ENCODE results near the gene SMARCD1.

The SMARCD1 gene

DNA sequence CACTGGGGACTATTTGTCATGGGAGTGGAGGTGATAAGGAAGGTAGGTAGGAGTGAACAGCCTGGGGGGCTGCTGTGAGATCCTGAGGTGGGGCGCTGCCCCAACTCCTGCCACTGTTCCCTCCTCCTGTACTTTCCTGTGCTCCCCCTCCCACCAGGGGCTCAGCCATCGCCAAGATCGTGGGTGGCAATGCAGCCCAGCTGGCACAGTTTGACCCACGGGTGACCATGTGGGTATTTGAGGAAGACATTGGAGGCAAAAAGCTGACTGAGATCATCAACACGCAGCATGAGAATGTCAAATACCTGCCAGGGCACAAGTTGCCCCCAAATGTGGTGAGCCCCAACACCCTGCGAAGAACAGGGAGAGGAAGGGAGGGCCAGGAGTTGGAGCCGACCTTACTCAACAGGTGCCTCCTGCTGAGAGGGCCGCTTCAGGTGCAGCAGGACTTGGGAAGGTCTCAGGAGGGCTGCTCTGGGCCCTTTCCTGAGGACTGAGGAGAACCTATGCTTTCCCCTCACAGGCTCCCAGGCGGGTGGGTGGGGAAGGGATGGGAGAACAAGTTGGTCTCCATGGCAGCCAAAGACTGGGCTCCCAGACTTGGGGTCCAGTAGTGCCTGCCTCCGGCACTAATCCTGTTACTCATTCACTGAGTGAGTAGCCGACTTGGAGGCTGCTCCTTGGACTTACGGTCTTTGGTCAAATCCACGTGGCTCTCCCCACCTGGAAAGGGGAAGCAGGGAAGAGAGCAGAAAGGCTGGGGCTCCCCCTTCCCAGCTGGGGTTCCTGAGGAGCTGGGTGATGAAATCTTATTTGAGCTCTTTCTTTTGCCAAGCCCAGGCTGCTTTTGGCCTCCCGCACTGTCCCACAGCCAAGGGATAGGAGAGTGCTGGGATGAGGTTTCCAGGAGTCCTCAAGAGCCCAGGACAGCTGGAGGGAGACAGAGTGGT, 19.6 kb downstream of the SMARCD1 start:
- DNase-seq (ENCODE audit: low read depth in 2 of 2) = no peak

DNA sequence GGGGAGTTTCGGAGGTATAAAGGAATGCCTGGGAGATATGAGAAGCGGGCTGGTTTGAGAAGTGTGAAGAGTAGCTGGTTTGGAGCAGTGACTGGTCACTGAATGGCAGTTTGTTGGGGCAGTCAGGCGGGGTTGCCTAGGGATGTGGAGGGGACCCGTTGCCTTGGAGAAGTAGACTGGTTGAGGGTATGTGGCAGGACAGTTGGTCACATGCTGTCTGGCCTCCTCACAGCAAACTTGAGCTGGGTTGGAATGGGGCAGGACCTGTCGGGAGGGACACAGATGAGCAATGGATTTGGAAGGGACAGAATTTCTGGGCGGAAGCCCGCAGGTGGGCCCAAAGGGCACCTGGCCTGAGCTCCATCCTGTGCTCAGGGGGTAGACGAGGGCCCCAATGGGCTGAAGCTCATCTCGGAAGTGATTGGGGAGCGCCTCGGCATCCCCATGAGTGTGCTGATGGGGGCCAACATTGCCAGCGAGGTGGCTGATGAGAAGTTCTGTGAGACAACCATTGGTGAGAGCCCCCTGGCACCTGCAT, 20.8 kb downstream of the SMARCD1 start:
- no peak for DNase-seq (ENCODE audit: low read depth in 2 of 2)

DNA sequence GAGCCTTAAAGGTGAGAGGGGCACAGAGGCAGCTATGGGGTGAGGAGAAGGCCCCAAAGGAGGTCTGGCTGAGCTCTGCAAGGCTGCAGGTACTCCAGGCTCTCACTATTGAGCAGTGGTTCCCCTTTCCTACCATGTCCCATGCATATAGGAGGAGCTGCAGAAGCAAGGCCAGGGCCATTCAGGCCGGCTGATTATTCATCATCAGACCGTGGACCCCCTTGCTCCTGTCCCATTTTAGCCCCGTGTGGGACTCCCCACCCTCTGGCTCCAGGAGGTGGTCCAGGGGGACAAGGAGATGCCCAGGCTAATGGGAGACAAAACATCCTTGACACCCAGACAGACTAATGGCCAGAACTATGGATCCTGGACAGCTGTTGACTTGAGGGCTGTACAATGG, 21.8 kb downstream of the SMARCD1 start:
- no peak for DNase-seq (ENCODE audit: low read depth in 2 of 2)

- no peak for DNase-seq (ENCODE audit: low read depth in 2 of 2)
Observed at GRCh38 chr12:50107416-50108268, 22.5 kb downstream of the SMARCD1 start.

- no peak for DNase-seq (ENCODE audit: low read depth in 2 of 2)
Observed at GRCh38 chr12:50109319-50109718, 24.2 kb downstream of the SMARCD1 start.

GRCh38 chr12:50110127-50110761, 25.1 kb downstream of the SMARCD1 start:
- no peak for DNase-seq (ENCODE audit: low read depth in 2 of 2)

DNA sequence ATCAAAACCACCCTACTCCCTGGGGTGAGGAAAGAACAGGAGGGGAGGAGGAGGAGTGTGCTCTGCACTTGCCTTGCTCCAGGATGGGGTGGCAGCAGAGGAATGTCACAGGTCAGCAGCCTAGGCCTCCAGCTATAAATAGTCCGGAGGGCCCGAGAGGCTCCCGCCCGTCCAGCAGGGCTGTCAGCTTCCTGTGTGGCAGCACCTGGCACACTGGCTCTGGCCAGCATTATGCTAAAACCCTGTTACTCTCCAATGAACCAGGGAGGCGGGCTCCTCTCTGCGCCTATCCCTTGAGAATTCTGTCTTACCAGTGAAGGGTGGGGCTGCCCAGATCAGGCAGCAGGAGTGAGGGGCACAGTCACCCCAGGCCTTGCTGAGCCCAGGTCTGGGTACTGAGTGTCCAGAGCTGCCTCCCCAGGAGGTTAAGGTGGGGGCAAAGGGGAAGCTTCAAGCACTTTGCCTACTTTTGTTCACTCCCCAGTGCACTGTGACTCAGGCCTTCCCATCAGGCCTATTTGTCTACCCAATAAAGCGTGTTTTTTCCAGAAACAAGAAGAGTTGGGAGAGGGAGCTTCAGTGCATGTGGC, 25.7 kb downstream of the SMARCD1 start:
- no peak for DNase-seq (ENCODE audit: low read depth in 2 of 2)

DNA sequence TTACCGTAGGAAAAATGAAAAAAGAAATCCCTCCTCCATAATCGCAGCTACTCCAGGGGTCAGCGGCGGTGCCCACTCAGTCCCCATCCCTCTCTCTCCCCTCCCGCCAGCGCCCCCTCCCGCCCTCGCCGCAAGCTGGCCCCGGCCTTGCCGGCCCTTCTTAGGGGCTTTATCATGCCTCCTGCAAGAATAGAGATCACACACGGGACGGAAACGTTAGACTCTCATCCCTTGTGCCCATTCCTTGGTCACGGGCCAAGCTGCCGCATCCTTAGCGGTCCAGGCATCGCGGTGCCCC, 26.2 kb downstream of the SMARCD1 start:
- no peak for DNase-seq (ENCODE audit: low read depth in 2 of 2)

DNA sequence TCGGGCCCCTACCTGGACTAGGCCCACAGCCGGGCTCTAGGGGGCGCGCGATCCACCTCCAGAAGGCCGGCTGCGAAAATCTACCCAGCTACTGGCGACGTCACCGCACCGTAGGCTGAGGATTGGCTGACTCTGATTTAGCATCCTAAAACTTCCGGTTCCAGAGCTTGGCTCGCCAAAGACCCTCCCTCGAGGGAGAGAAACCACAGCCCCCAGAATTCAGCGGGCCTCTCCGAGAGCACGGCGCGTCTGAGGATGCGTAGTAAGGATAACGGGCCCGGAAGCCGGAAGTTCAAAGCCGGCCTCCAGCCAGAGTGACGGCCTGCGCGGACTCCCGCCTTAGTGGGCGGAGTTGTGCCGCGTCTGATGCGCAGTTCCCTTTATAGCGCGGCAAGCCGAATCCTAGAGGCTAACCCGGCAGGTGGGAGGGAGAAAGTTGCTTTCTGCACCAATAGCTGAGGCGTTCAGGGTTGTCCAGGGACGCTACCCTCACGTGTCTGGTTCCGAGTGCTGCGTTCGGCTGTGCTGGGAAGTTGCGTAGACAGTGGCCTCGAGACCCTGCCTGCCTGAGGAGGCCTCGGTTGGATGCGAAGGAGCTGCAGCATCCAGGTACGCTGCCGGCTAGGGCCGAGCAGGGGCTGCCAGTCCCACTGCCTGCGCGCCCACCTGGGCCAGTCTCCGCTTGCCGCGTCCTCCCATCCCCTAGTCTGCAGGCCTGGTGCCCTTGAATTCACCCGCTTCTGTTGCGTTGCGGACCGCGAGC, 26.7 kb downstream of the SMARCD1 start, which contains the start of gene COX14:
TSS of gene COX14 (plus strand) at position 544 of the 763 bp plus-strand sequence. CDS start 7,808 bp downstream, outside the sequence.
- peak; percentile 97 to 99 for DNase-seq (ENCODE audit: low read depth in 2 of 2)

DNA sequence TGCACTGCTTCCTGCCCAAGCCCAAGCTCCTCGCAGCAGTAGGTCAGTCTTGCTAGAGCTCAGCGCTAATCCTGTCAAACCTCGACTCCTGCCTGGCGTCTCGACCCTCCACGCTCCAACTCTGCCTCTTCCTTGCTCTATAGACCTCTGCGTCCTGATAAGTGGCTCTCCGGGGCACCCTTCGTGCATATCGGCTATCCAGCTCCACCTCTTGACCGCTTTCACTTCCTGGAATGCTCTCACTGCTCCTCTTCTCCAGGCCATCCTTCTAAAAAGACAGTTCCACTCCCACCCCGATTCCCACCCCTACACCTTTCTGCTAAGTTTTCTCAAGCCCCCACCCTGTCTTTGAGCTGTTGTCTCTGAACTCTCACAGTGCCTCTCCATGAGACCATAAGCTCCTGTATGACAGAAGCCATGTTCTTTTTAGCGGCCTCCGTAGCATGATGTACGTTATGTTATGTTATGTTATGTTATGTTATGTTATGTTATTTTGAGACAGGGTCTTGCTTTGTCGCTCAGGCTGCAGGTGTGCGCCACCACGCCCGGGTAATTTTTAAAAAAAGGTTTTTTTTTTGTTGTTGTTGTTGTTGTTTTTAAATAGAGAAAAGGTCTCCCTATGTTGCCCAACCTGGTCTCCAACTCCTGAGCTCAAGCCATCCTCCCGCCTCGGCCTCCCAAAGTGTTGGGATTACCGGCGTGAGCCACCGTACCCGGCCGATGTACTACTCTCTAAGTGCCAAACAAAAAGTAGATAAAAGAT, 27.5 kb downstream of the SMARCD1 start:
- DNase-seq (ENCODE audit: low read depth in 2 of 2) = no peak

DNA sequence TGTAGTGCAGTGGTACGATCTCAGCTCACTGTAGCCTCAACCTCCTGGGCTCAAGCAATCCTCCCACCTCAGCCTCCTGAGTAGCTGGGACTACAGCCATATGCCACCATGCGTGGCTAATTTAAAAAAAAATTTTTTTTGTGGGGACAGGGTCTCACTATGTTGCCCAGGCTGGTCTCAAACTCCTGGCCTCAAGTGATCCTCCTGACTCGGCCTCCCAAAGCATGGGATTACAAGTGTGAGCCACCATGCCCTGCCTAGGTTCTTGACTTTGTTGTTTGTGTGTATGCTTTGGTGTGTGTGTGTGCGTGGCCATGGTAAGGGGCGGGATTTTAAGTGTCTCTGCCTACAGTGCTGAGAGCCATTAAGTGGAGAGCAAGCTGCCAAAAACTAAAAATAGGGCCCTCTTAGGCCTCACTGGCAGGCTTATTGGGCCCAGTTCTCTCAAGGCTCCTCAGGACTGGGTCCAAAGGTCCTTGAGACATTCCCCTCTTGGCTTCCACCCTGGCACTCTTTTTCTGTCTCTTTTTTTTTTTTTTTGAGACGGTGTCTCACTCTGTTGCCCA, 32.0 kb downstream of the SMARCD1 start:
- DNase-seq (ENCODE audit: low read depth in 2 of 2) = no peak

- DNase-seq (ENCODE audit: low read depth in 2 of 2) = no peak
Observed at GRCh38 chr12:50119387-50119786, 34.2 kb downstream of the SMARCD1 start.

- DNase-seq (ENCODE audit: low read depth in 2 of 2) = no peak
Observed at GRCh38 chr12:50120521-50120920, 35.4 kb downstream of the SMARCD1 start.

DNA sequence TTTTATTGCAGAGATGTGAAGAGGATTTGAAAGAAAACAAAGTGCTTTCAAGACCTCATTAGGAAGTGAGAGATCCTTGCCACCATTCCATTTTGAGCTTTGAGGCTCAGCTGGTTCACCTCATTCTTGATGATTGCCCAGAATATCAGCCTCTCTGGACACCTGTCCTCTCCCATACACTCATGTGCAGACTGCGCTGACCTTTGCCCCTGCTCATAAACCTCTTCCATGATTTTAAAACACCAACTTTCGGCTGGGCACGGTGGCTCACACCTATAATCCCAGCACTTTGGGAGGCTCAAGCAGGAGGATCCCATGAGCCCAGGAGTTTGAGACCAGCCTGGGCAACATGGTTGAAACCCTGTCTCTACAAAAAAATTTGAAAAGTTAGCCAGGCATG, 35.8 kb downstream of the SMARCD1 start:
- DNase-seq (ENCODE audit: low read depth in 2 of 2) = no peak

- no peak for DNase-seq (ENCODE audit: low read depth in 2 of 2)
Observed at GRCh38 chr12:50121641-50122040, 36.5 kb downstream of the SMARCD1 start.

GRCh38 chr12:50123203-50123602, 38.1 kb downstream of the SMARCD1 start:
- no peak for DNase-seq (ENCODE audit: low read depth in 2 of 2)

DNA sequence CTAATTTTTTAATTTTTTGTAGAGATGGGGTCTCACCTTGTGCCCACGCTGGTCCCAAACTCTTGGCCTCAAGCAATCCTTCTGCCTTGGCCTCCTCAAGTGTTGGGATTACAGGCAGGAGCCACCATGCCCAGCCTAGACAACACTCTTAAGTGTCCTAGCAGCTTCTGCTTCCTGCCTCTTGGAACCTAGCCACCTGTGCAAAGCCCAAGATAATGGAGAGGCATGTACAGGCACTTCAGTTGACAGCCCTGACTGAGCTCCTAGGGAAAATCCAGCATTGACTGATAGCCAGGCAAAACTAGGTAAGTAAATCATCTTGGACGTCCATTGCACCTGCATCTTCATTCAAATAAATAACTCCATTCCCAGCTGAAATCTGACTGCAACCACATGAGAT, 42.4 kb downstream of the SMARCD1 start:
- no peak for DNase-seq (ENCODE audit: low read depth in 2 of 2)

GRCh38 chr12:50129290-50129689, 44.1 kb downstream of the SMARCD1 start:
- no peak for DNase-seq (ENCODE audit: low read depth in 2 of 2)

- DNase-seq (ENCODE audit: low read depth in 2 of 2) = no peak
Observed at GRCh38 chr12:50132505-50133135, 47.5 kb downstream of the SMARCD1 start.
